HUES48 (cell line): ENCODE measurements around the gene CDK5R1.

ENCODE experiments used
- H3K27ac ChIP-seq: one replicate; pipeline ENCODE4 v1.7.0; 2013; ENCODE audit warnings: low read depth, low read length, inconsistent platforms
- H3K27me3 ChIP-seq: 2 replicates; pipeline ENCODE4 v1.6.1; 2013; ENCODE audit warnings: mild to moderate bottlenecking, low read length; ENCODE audit not compliant: control insufficient read depth, insufficient read depth
- H3K36me3 ChIP-seq: 2 replicates; pipeline ENCODE4 v1.6.1; 2013; ENCODE audit warnings: low read length; ENCODE audit not compliant: control insufficient read depth, insufficient read depth
- H3K4me1 ChIP-seq: 2 replicates; pipeline ENCODE4 v1.6.1; 2013; ENCODE audit warnings: mild to moderate bottlenecking, low read length; ENCODE audit not compliant: control insufficient read depth, insufficient read depth
- H3K4me3 ChIP-seq: 2 replicates; pipeline ENCODE4 v1.5.1; 2013; ENCODE audit warnings: mild to moderate bottlenecking, low read depth, low read length
- H3K9ac ChIP-seq: 2 replicates; pipeline ENCODE4 v1.6.1; 2013; ENCODE audit warnings: mild to moderate bottlenecking, low read depth, low read length, moderate library complexity
- H3K9me3 ChIP-seq: 2 replicates; pipeline ENCODE4 v1.6.1; 2013; ENCODE audit warnings: low read length; ENCODE audit not compliant: control insufficient read depth, insufficient read depth

CDK5R1 gene

DNA sequence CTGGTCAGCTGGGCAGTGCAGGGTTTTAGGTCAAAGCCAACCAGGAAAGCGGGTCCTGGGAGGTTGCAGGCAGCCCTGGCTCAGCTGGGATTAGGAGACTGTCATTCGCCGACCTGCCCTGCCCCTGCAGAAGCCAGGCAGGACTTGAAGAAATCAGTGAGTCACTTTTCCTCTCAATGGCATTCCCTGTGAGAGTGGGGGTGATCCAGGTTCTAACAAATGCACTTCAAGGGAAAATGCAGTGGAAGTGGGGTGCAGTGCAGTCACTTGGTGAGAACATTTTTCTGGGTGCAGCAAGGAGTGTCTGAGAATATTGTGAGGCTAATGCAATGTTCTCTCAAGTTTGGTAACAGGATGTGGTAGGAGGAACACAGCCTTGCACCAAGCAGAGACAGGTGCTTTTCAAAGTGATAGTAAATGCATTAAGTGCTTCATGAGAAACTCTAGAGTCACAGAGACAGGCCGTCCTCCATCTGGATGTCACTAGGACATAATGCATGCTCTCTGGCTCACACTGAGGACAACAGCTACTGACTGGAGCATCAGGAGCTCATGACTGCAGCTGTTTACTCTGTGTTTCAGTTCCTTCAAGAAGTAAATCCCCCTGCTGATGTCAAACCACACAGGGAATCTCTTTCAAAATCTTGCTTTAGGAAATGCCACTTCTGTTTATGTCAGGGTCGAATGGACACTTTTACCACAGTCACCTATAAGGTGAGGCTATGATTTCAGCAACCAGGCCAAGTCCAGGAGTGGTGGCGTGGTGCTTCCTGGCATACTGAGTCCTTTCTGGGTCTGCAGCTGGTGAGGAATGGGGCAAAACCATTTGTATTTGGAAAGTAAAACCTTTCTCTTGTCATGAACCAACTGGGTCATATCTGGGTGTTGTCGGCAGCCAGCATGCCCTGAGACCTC lies 16.7 kb downstream of the CDK5R1 start:
- H3K36me3 ChIP-seq = no peaks in the 10 kb centered on the region
- no peaks in the 10 kb centered on the region for H3K9me3 ChIP-seq
- H3K4me3 ChIP-seq = no peak overlapping the region
- peaks cover 2% of the 10 kb centered on the region; the same call in 1 of the 2 replicates for H3K4me1 ChIP-seq
- H3K27ac ChIP-seq = no peak overlapping the region
- H3K27me3 ChIP-seq = no peaks in the 10 kb centered on the region
- no peak overlapping the region for H3K9ac ChIP-seq

DNA sequence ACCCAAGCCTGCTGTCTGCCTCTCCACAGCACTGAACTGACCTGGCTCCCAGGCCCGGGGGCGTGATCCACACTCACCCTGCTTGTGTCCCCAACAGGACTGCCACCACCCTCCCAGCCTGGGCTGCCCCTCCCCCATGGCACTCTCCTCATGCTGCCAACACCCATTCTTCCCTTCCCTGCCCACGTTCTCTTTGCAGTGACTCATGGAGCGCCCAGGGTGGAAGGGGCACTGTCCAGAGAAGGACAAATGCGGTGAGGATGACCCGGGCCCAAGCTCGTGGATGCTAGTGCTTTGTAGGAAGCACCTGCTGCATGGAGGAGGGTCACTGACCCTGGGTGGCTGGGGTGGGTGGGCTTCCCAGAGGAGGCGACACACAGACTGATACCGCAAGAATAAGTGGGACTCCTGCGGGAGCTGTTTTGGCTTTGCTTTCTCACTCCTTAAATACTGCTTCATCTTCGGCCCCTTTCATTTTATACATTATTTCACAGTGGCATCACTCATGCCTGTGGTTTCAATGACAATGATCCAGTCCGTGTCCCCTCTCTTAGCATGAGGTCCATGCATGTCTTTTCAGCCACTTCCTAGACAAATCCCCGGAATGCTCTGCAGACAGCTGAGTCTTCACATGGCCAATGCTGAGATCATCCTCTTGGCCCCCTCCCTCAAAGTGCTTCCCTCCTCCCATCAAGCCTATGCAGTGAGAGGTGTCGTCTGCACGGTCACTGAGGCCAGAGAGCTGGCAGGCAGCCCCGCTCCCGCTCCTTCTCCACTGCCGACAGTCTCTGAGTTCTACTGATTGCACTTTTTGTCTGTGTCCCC lies 17.6 kb downstream of the CDK5R1 start:
- Histone ChIP-seq H3K9ac (no peak overlapping the region), H3K27me3 (no peaks in the 10 kb centered on the region), H3K4me1 (no peaks in the 10 kb centered on the region), H3K27ac (no peak overlapping the region), H3K36me3 (no peaks in the 10 kb centered on the region), H3K9me3 (no peaks in the 10 kb centered on the region), H3K4me3 (no peak overlapping the region)

DNA sequence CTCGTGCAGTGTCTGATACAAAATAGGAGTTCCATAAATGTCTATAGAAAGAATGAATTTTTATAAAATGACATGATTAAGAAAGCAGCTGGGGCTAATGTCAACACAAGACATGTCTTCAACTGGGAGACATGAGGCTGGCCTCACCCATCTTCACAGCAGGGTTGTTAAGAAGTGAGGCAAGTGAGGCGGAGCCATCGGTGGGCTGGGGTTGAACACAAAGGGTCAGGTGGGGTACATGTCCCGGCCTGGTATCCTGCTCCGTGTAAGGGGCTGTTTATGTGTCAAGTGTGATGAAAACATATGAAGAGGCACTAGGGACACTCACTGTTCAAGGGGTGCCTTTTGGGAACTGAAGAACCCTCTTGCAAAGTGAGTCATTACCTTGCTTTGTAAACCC lies 22.1 kb downstream of the CDK5R1 start:
- no peaks in the 10 kb centered on the region for H3K36me3 ChIP-seq
- no peaks in the 10 kb centered on the region for H3K27me3 ChIP-seq
- H3K9ac ChIP-seq = no peak overlapping the region
- H3K27ac ChIP-seq = no peak overlapping the region
- H3K9me3 ChIP-seq = no peaks in the 10 kb centered on the region
- H3K4me1 ChIP-seq = no peaks in the 10 kb centered on the region
- no peak overlapping the region for H3K4me3 ChIP-seq

DNA sequence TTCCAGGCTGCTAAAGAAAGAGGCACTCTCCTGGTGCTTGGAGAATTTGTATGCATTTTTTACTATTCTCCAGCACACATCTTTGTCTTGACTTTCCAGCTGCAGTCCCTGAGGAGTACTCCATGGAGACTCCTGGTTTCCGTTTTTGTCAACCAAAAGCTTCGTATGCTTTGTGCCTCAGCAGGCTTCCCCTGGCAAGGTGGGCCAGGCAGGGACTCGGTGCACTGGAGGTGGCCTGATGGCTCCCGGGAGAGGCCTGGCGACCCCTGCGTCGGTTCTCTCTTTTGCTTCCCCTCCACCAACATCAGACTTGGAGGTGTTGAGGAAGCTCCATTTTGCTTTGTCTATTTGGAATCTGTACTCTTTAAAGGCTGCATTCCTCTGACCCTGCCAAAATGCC lies 23.7 kb downstream of the CDK5R1 start:
- no peak overlapping the region for H3K27ac ChIP-seq
- H3K4me3 ChIP-seq = no peak overlapping the region
- H3K27me3 ChIP-seq = no peaks in the 10 kb centered on the region
- no peak overlapping the region for H3K9ac ChIP-seq
- no peaks in the 10 kb centered on the region for H3K36me3 ChIP-seq
- peaks cover 8% of the 10 kb centered on the region for H3K4me1 ChIP-seq
- H3K9me3 ChIP-seq = no peaks in the 10 kb centered on the region

DNA sequence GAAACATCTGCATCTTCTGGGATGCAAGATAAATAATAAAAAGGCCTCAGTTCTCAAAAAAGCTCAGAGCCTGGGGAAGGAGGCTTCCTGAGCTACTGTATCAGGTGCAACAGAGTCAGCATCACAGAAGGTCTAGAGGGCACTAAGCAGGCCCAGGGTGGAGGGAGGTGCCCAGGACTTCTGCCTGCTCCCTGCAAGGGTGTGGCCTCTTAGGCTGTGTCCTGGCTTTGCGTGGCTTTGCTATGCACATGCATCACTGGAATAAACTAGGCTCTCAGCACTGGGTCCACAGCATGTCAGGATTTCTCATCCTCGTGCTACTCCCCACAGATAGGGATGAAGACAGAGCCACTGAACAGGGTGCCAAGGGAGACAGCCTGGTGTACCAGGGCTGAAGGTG lies 25.5 kb downstream of the CDK5R1 start:
- Histone ChIP-seq H3K27ac (no peak overlapping the region), H3K9me3 (no peaks in the 10 kb centered on the region), H3K9ac (no peak overlapping the region), H3K4me1 (peaks cover 26% of the 10 kb centered on the region), H3K27me3 (no peaks in the 10 kb centered on the region), H3K4me3 (no peak overlapping the region), H3K36me3 (no peaks in the 10 kb centered on the region)

DNA sequence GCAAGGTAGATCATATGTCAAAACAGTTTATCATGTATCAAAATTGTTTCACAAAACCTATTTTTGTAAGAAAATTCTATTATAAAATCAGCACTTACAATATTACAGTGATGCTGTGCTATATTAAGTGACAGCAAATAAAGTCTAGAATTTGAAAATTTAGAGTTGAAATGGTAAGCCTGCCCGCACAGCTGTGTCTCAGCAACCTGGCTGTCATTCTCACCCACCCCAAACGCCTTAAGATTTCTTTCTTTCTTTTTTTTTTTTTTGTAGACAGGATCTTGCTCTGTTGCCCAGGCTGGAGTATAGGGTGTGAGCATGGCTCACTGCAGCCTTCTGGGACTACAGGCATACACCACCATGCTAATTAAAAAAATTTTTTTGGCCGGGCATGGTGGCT lies 26.8 kb downstream of the CDK5R1 start:
- Histone ChIP-seq H3K27ac (no peak overlapping the region), H3K9me3 (no peaks in the 10 kb centered on the region), H3K27me3 (no peaks in the 10 kb centered on the region), H3K4me3 (no peak overlapping the region), H3K36me3 (no peaks in the 10 kb centered on the region), H3K9ac (no peak overlapping the region), H3K4me1 (peaks cover 35% of the 10 kb centered on the region)

DNA sequence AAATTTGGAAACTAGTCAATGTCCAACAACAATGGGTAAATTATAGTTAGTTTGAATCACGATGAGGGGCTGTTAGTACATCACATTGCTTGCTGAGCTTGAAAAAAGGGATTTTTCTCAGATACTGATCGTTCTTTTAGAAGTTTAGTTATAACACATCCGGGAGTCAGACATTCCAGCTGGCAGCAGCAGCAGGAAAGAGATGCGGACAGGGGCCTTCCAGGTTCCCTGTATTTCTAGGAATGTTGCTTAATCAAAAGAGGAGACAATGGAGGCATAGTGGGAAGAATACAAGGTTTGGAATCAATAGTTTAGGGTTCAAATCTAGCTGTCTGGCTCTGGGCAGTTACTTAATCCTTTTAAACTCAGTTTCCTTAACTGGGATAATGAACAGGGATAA lies 27.8 kb downstream of the CDK5R1 start:
- H3K9me3 ChIP-seq = no peaks in the 10 kb centered on the region
- H3K27me3 ChIP-seq = no peaks in the 10 kb centered on the region
- H3K27ac ChIP-seq = no peak overlapping the region
- H3K9ac ChIP-seq = no peak overlapping the region
- peaks cover 40% of the 10 kb centered on the region for H3K4me1 ChIP-seq
- no peaks in the 10 kb centered on the region for H3K36me3 ChIP-seq
- H3K4me3 ChIP-seq = no peak overlapping the region

DNA sequence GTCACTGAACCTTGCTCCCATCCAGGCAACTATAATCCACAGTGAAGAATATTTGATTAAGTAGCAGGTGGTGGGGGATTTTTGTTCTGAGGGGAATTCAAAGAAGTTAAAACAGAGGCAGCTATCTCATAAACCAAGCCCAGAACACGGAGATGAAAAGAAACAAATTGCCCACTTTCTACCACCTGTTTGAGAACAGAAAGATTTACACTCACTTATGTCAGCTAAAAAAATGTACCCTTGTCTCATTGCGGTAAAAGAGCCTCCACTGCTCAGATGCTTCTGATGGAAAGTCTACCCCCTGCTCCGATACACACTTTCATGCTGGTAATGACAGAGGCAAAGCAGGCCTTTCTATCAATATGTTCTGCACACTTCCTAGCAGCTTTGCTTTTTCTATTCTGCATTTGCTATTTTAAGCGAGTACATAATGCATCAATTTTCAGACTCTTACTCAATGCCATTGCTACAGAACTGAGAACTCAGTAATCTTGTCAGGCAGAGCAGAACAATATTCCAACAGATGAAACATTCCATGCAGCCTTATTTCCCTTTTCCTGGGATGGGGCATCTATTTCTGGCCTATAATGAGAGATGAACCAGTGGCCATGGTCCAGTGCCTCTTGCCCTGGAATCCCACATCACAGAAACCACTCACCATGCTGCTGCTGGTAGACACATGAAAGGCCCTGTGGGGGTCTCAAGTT lies 29.0 kb downstream of the CDK5R1 start:
- no peak overlapping the region for H3K9ac ChIP-seq
- H3K9me3 ChIP-seq = no peaks in the 10 kb centered on the region
- no peak overlapping the region for H3K4me3 ChIP-seq
- H3K36me3 ChIP-seq = no peaks in the 10 kb centered on the region
- peaks cover 52% of the 10 kb centered on the region for H3K4me1 ChIP-seq
- H3K27me3 ChIP-seq = no peaks in the 10 kb centered on the region
- peak overlapping the region; percentile 25 for H3K27ac ChIP-seq

DNA sequence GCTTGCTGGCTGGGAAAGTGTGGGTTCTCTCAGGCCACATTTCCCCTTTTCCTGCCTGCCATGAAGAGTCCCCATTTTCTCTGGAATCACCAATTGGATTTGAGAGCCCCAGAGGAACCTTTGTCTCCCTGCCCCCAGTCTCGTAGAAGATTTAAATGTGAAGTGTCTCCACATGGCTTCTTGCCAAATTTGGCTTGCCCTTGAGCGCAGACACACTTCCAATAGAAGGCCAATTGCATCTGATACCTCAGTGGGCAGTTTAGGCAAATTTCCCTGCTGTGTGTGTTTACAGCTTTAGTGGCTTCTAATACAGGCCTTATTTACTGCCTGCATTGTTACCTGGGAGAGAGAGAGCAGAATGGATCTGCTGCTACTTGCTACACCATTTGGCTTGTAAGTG lies 29.7 kb downstream of the CDK5R1 start:
- Histone ChIP-seq H3K4me1 (peaks cover 58% of the 10 kb centered on the region), H3K9me3 (no peaks in the 10 kb centered on the region), H3K36me3 (no peaks in the 10 kb centered on the region), H3K4me3 (no peak overlapping the region), H3K27ac (peak overlapping the region; percentile 25), H3K27me3 (no peaks in the 10 kb centered on the region), H3K9ac (no peak overlapping the region)

DNA sequence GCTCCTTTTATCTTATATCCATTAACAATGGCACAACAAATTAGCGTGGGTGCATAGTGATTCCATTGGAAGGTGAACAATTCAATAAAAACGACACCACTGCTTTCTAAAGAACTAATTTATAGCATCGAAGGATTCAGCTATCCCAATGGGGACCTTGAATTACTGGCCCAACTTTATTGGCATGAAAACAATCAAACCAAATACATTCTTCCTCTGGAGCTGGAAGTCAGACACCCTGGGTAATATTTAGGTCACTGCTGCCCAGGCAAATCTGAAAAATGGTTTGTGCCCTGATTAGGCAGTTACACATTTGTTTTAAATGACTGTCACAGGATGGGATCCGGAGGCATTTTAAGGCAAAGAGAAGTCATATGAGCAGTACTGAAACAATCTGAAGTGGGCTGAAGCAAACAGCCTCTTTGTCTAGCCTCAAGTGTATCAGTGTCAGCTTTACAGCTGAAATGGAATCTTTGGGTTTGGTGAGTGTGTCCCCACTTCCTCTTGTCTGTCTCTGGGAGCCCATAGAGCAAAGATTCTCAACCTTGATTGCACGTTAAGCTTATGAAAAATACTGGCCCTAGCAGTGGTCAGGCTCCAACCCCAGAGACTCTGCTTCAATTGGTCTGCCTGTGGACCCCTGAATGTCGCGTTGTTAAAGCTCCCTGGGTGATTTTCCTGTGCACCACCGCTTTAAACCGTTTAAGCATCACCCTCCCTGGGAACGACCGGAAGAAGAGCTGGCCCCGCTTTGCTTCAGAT lies 30.3 kb downstream of the CDK5R1 start:
- Histone ChIP-seq H3K27me3 (no peaks in the 10 kb centered on the region), H3K9ac (no peak overlapping the region), H3K27ac (peak overlapping the region; percentile 25)

More for the DNA sequence above, 30.3 kb downstream of the CDK5R1 start:
- Histone ChIP-seq H3K4me3 (no peak overlapping the region), H3K9me3 (no peaks in the 10 kb centered on the region), H3K36me3 (no peaks in the 10 kb centered on the region), H3K4me1 (peaks cover 59% of the 10 kb centered on the region)
